K562 (cell line): ENCODE data around the gene LZTR1. TPM values are rescaled to one million over a fixed set of nuclear protein-coding genes. Genes with fewer than 3 reads are reported as not detected.

Source experiments
- ILF3 ChIP-seq: fragments of 450-650 bp; IDR thresholded peaks from 2 replicates; pipeline ENCODE4 v1.6.1; 2018; ENCODE audit warnings: antibody characterized with exemption, mild to moderate bottlenecking, moderate library complexity, borderline replicate concordance
- KLF1 ChIP-seq: fragments of 450-650 bp; IDR thresholded peaks from 2 replicates; pipeline ENCODE4 v1.6.1; 2016; ENCODE audit warnings: missing genetic modification characterization, missing compliant biosample characterization
- MCM5 ChIP-seq: fragments of 450-650 bp; IDR thresholded peaks from 2 replicates; pipeline ENCODE4 v1.6.1; 2016; ENCODE audit warnings: low read depth
- NR2C2 ChIP-seq, 2 experiments: fragments of 200-800 bp in 1 of 2; sonication (Bioruptor generic) in 1 of 2; sonication (generic) in 1 of 2; formaldehyde crosslinking in 1 of 2; IDR thresholded peaks; 2 replicates each; pipeline versions ENCODE4 v1.6.1 to v1.8.0; 2016 to 2022; ENCODE audit warnings: mild to moderate bottlenecking in 1 of 2, missing compliant biosample characterization in 1 of 2, missing genetic modification characterization in 1 of 2, missing genetic modification reagents in 1 of 2
- POLR2A ChIP-seq: fragments of 450-650 bp; conservative IDR thresholded peaks from 2 replicates; pipeline ENCODE4 v1.6.1; 2016
- SIRT6 ChIP-seq: IDR thresholded peaks from one replicate; pipeline ENCODE4 v1.6.1; 2012; ENCODE audit warnings: low read depth, mild to moderate bottlenecking, control low read depth, inconsistent platforms, low read length, moderate library complexity
- SUPT5H ChIP-seq: fragments of 450-650 bp; IDR thresholded peaks from 2 replicates; pipeline ENCODE4 v1.6.1; 2016
- TEAD2 ChIP-seq: fragments of 450-650 bp; IDR thresholded peaks from 2 replicates; pipeline ENCODE4 v1.6.1; 2016; ENCODE audit warnings: missing genetic modification characterization, control low read depth, missing compliant biosample characterization
- TGIF2 ChIP-seq: sonication (generic); formaldehyde crosslinking; IDR thresholded peaks from 2 replicates; pipeline ENCODE4 v1.8.1; 2022; ENCODE audit warnings: mild to moderate bottlenecking, missing genetic modification reagents, moderate library complexity
- XRCC4 ChIP-seq: IDR thresholded peaks from one replicate; pipeline ENCODE4 v1.6.1; 2011; ENCODE audit not compliant: insufficient read depth, insufficient read length; ENCODE audit errors: extremely low read depth
- ZNF3 ChIP-seq: fragments of 250-450 bp; sonication (Bioruptor Pico); IDR thresholded peaks from 2 replicates; pipeline ENCODE4 v1.5.0; 2021; ENCODE audit warnings: mild to moderate bottlenecking, moderate library complexity
- ZNF77 ChIP-seq: fragments of 250-450 bp; sonication (Bioruptor Pico); IDR thresholded peaks from 2 replicates; pipeline ENCODE4 v1.5.0; 2020
- ZZZ3 ChIP-seq: fragments of 450-650 bp; IDR thresholded peaks from 2 replicates; pipeline ENCODE4 v1.6.1; 2016; ENCODE audit warnings: antibody characterized with exemption, mild to moderate bottlenecking, moderate library complexity
- polyA plus RNA-seq, 8 experiments: library from polyadenylated mRNA; depleted of rRNA in 4 of 8; stranded (reverse) in 5 of 8; unstranded in 3 of 8; fragments of >200 nt; fragmentation: Nextera tagmentation in 2 of 8; fragmentation: Illumina TruSeq in 1 of 8; extraction: Ambion mirVana in 2 of 8; extraction: Trizol in 1 of 8; gene quantifications; 2 replicates each; pipeline versions ENCODE4 v1.2.1 to v1.2.3, GENCODE V29; 2011 to 2014; ENCODE audit warnings: inconsistent platforms in 1 of 8, missing spikeins in 1 of 8
- total RNA-seq, 7 experiments: library from RNA; depleted of rRNA in 6 of 7; stranded (reverse); fragments of >200 nt in 6 of 7; fragmentation: Illumina TruSeq in 2 of 7; extraction: Trizol in 2 of 7; gene quantifications; 2 replicates each; pipeline versions ENCODE4 v1.2.1 to v1.2.3, GENCODE V29; 2011 to 2021; ENCODE audit warnings: low replicate concordance in 1 of 7
- TF ChIP-seq, protein P1 (sequence below): fragments of 250-450 bp; sonication (Bioruptor Pico); IDR thresholded peaks from 2 replicates; pipeline ENCODE4 v1.5.0; 2021
- TF ChIP-seq, protein P2 (sequence below): fragments of 450-650 bp; IDR thresholded peaks from 2 replicates; pipeline ENCODE4 v1.6.1; 2016; ENCODE audit warnings: low read depth
- TF ChIP-seq, protein P3 (sequence below), 2 experiments: fragments of 450-650 bp; IDR thresholded peaks; 2 replicates each; pipeline ENCODE4 v1.6.1; 2016
- TF ChIP-seq, protein P4 (sequence below): fragments of 250-450 bp; sonication (Bioruptor Pico); IDR thresholded peaks from 2 replicates; pipeline ENCODE4 v1.6.1; 2021; ENCODE audit warnings: mild to moderate bottlenecking

LZTR1 gene
- total and polyA plus RNA-seq, 9 of the 15 experiments (the other 6 are each of a cell fraction or from before 2014, with no cell fraction given): 2.2 to 135 (median 63.0) TPM

DNA sequence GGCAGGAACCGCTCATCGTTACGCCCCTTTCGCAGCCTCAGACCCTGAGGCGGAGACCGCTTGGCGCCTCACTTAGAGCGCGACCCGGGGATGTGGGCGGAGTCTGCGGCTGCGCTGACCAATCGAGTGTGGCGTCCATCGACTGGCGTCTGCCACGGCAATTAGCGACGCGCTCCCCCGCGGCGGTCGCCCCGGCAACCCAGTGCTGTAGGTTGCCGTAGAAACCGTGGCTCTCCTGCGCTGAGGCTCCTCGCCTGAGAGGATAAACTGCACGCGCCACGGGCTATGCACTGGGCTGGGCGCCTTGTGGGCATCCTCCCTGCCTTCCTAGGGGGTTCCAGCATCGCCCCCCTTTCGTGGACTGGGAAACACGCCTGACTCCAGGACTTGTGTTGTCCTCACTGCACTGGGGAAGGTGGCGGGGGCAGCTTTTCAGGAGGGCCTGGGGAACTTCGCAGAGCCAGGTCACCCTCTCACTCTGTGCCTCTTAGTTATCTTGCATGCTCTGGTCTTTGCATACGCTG lies 32.2 kb downstream of the LZTR1 start (continued):
- TF ChIP-seq XRCC4 (no peak), SUPT5H (no peak), TEAD2 (tag) (no peak), TGIF2 (CRISPR knock-in tag) (no peak), ZZZ3 (no peak), ZNF77 (CRISPR knock-in tag) (no peak), ILF3 (no peak), ZNF3 (no peak), MCM5 (no peak), SIRT6 (no peak), KLF1 (no peak), NR2C2 (CRISPR knock-in tag; IDR thresholded peaks at IDR 0.05) (no peak), NR2C2 (tag; IDR thresholded peaks at IDR 0.05) (no peak), POLR2A (no peak)
- TF ChIP-seq, protein P1, sequence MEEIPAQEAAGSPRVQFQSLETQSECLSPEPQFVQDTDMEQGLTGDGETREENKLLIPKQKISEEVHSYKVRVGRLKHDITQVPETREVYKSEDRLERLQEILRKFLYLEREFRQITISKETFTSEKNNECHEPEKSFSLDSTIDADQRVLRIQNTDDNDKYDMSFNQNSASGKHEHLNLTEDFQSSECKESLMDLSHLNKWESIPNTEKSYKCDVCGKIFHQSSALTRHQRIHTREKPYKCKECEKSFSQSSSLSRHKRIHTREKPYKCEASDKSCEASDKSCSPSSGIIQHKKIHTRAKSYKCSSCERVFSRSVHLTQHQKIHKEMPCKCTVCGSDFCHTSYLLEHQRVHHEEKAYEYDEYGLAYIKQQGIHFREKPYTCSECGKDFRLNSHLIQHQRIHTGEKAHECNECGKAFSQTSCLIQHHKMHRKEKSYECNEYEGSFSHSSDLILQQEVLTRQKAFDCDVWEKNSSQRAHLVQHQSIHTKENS (CRISPR knock-in tag): no peak
- TF ChIP-seq, protein P2, sequence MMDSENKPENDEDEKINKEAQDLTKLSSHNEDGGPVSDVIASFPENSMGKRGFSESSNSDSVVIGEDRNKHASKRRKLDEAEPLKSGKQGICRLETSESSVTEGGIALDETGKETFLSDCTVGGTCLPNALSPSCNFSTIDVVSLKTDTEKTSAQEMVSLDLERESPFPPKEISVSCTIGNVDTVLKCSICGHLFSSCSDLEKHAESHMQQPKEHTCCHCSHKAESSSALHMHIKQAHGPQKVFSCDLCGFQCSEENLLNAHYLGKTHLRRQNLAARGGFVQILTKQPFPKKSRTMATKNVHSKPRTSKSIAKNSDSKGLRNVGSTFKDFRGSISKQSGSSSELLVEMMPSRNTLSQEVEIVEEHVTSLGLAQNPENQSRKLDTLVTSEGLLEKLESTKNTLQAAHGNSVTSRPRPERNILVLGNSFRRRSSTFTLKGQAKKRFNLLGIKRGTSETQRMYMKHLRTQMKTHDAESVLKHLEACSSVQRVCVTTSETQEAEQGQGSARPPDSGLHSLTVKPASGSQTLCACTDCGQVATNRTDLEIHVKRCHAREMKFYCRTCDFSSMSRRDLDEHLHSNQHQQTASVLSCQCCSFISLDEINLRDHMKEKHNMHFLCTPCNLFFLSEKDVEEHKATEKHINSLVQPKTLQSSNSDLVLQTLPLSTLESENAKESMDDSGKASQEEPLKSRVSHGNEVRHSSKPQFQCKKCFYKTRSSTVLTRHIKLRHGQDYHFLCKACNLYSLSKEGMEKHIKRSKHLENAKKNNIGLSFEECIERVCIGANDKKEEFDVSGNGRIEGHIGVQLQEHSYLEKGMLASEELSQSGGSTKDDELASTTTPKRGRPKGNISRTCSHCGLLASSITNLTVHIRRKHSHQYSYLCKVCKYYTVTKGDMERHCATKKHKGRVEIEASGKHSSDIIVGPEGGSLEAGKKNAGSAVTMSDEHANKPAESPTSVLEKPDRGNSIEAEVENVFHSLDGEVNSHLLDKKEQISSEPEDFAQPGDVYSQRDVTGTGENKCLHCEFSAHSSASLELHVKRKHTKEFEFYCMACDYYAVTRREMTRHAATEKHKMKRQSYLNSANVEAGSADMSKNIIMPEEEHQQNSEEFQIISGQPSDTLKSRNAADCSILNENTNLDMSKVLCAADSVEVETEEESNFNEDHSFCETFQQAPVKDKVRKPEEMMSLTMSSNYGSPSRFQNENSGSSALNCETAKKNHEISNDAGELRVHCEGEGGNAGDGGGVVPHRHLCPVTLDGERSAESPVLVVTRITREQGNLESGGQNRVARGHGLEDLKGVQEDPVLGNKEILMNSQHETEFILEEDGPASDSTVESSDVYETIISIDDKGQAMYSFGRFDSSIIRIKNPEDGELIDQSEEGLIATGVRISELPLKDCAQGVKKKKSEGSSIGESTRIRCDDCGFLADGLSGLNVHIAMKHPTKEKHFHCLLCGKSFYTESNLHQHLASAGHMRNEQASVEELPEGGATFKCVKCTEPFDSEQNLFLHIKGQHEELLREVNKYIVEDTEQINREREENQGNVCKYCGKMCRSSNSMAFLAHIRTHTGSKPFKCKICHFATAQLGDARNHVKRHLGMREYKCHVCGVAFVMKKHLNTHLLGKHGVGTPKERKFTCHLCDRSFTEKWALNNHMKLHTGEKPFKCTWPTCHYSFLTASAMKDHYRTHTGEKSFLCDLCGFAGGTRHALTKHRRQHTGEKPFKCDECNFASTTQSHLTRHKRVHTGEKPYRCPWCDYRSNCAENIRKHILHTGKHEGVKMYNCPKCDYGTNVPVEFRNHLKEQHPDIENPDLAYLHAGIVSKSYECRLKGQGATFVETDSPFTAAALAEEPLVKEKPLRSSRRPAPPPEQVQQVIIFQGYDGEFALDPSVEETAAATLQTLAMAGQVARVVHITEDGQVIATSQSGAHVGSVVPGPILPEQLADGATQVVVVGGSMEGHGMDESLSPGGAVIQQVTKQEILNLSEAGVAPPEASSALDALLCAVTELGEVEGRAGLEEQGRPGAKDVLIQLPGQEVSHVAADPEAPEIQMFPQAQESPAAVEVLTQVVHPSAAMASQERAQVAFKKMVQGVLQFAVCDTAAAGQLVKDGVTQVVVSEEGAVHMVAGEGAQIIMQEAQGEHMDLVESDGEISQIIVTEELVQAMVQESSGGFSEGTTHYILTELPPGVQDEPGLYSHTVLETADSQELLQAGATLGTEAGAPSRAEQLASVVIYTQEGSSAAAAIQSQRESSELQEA: no peak
- TF ChIP-seq, protein P3, sequence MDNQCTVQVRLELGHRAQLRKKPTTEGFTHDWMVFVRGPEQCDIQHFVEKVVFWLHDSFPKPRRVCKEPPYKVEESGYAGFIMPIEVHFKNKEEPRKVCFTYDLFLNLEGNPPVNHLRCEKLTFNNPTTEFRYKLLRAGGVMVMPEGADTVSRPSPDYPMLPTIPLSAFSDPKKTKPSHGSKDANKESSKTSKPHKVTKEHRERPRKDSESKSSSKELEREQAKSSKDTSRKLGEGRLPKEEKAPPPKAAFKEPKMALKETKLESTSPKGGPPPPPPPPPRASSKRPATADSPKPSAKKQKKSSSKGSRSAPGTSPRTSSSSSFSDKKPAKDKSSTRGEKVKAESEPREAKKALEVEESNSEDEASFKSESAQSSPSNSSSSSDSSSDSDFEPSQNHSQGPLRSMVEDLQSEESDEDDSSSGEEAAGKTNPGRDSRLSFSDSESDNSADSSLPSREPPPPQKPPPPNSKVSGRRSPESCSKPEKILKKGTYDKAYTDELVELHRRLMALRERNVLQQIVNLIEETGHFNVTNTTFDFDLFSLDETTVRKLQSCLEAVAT (IDR thresholded peaks at IDR 0.05): no peak
- TF ChIP-seq, protein P4, sequence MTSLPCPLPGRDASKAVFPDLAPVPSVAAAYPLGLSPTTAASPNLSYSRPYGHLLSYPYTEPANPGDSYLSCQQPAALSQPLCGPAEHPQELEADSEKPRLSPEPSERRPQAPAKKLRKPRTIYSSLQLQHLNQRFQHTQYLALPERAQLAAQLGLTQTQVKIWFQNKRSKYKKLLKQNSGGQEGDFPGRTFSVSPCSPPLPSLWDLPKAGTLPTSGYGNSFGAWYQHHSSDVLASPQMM (CRISPR knock-in tag): no peak
